GM21723 (cell line): ENCODE results near the gene PGLYRP2.

ENCODE experiments used
- ATAC-seq: cut with Tn5 transposase; IDR thresholded peaks from one replicate; pipeline ENCODE4 v1.9.1; 2021; ENCODE audit warnings: mild to moderate bottlenecking, moderate library complexity; ENCODE audit not compliant: unreplicated experiment

PGLYRP2 gene

GRCh38 chr19:15442142-15442920 is 37.0 kb downstream of the PGLYRP2 start:
- no peak for ATAC-seq

GRCh38 chr19:15441317-15441716 is 38.0 kb downstream of the PGLYRP2 start:
- ATAC-seq = no peak

GRCh38 chr19:15439821-15440641 is 39.3 kb downstream of the PGLYRP2 start:
- no peak for ATAC-seq

- ATAC-seq = no peak
Measured at GRCh38 chr19:15439078-15439799, 40.1 kb downstream of the PGLYRP2 start.

- no peak for ATAC-seq
Measured at GRCh38 chr19:15438577-15438976, 40.7 kb downstream of the PGLYRP2 start.

GRCh38 chr19:15438124-15438496 is 41.2 kb downstream of the PGLYRP2 start:
- no peak for ATAC-seq

- ATAC-seq = no peak
Measured at GRCh38 chr19:15437355-15438123, 41.8 kb downstream of the PGLYRP2 start.

- ATAC-seq = no peak
Measured at GRCh38 chr19:15436826-15437110, 42.5 kb downstream of the PGLYRP2 start.

GRCh38 chr19:15436012-15436825 is 43.1 kb downstream of the PGLYRP2 start:
- no peak for ATAC-seq

- no peak for ATAC-seq
Measured at GRCh38 chr19:15433519-15434069, 45.7 kb downstream of the PGLYRP2 start.

- peak; percentile 56 for ATAC-seq
Measured at GRCh38 chr19:15432629-15433518, 46.4 kb downstream of the PGLYRP2 start.

- no peak for ATAC-seq
Measured at GRCh38 chr19:15432018-15432494, 47.2 kb downstream of the PGLYRP2 start.

GRCh38 chr19:15431396-15432017 is 47.8 kb downstream of the PGLYRP2 start:
- ATAC-seq = no peak

- no peak for ATAC-seq
Measured at GRCh38 chr19:15430526-15431120, 48.7 kb downstream of the PGLYRP2 start.

GRCh38 chr19:15429825-15430467 is 49.4 kb downstream of the PGLYRP2 start:
- no peak for ATAC-seq

GRCh38 chr19:15428956-15429824 is 50.1 kb downstream of the PGLYRP2 start:
- ATAC-seq = no peak
